H1 (cell line): ENCODE results near the gene FMNL2. TPM values are rescaled to one million over a fixed set of nuclear protein-coding genes. Genes with fewer than 3 reads are reported as not detected.

Source experiments
- CTCF ChIA-PET: fragments of 300-600 bp; sonication (Branson Sonifier 250); formaldehyde crosslinking; loops from one replicate; lab custom pipeline; 2021; ENCODE audit not compliant: partially characterized antibody; lab: Charles Lee
- POLR2A ChIA-PET: fragments of 300-600 bp; sonication (Branson Sonifier 250); formaldehyde crosslinking; loops from one replicate; lab custom pipeline; 2021; ENCODE audit warnings: inconsistent platforms; ENCODE audit not compliant: partially characterized antibody; lab: Charles Lee
- DNase-seq, 2 experiments: peaks; one replicate each; pipeline versions ENCODE4 v3.0.0 to v3.0.0-alpha.2; 2010 to 2022; ENCODE audit warnings: low spot score in 2 of 2, low read depth in 1 of 2, mixed read lengths in 1 of 2
- FAIRE-seq: peaks from 2 replicates; lab custom pipeline; 2011; peaks lifted over from hg19 to GRCh38; lab: Jason Lieb, UNC
- H2AFZ ChIP-seq: 2 replicates; pipeline ENCODE4 v1.8.1; 2012; ENCODE audit warnings: low read length, inconsistent platforms
- H2AK5ac ChIP-seq: 2 replicates; pipeline ENCODE4 v1.6.1; 2013; ENCODE audit warnings: low read depth, low read length
- H2BK120ac ChIP-seq: replicated peaks from 2 replicates; pipeline ENCODE3; 2013; ENCODE audit warnings: low read depth, low read length, inconsistent platforms
- H2BK12ac ChIP-seq: 2 replicates; pipeline ENCODE4 v1.6.1; 2013; ENCODE audit warnings: low read depth, low read length
- H2BK15ac ChIP-seq: 2 replicates; pipeline ENCODE4 v1.6.1; 2013; ENCODE audit warnings: low read length
- H2BK20ac ChIP-seq: 2 replicates; pipeline ENCODE4 v1.6.1; 2013; ENCODE audit warnings: low read length
- H2BK5ac ChIP-seq: 2 replicates; pipeline ENCODE4 v1.6.1; 2013; ENCODE audit warnings: low read depth, low read length
- H3K14ac ChIP-seq: 2 replicates; pipeline ENCODE4 v1.6.1; 2013; ENCODE audit warnings: inconsistent platforms; ENCODE audit not compliant: insufficient read length
- H3K18ac ChIP-seq: 2 replicates; pipeline ENCODE4 v1.6.1; 2013; ENCODE audit warnings: low read length; ENCODE audit errors: extremely low read depth
- H3K23ac ChIP-seq: 2 replicates; pipeline ENCODE4 v1.6.1; 2013; ENCODE audit warnings: inconsistent platforms; ENCODE audit not compliant: insufficient read length
- H3K23me2 ChIP-seq: 2 replicates; pipeline ENCODE4 v1.6.1; 2013; ENCODE audit warnings: low read depth, low read length
- H3K27ac ChIP-seq: 2 replicates; pipeline ENCODE4 v1.6.1; 2011; ENCODE audit warnings: low read depth, low read length, inconsistent platforms
- H3K27me3 ChIP-seq, 4 experiments: replicated peaks in 1 of 4; 1 replicate in 1 of 4; 2 replicates in 3 of 4; pipeline versions ENCODE4 v1.6.1 to v1.8.1; 2011 to 2013; ENCODE audit warnings: low read length in 3 of 4, mild to moderate bottlenecking in 3 of 4, inconsistent platforms in 2 of 4, mixed read lengths in 2 of 4, moderate library complexity in 1 of 4; ENCODE audit not compliant: control insufficient read depth in 3 of 4, insufficient read depth in 3 of 4; ENCODE audit errors: extremely low read depth in 1 of 4
- H3K36me3 ChIP-seq, 4 experiments: 2 replicates each; pipeline versions ENCODE4 v1.6.1 to v1.8.1; 2011 to 2013; ENCODE audit warnings: mild to moderate bottlenecking in 4 of 4, low read length in 3 of 4, moderate library complexity in 2 of 4, control low read depth in 1 of 4, inconsistent platforms in 1 of 4; ENCODE audit not compliant: insufficient read depth in 4 of 4, control insufficient read depth in 2 of 4
- H3K4ac ChIP-seq: replicated peaks from 2 replicates; pipeline ENCODE3; 2013; ENCODE audit warnings: low read length, low read depth, mixed read lengths, inconsistent platforms; ENCODE audit not compliant: insufficient read length
- H3K4me1 ChIP-seq, 4 experiments: replicated peaks in 1 of 4; 1 replicate in 1 of 4; 2 replicates in 3 of 4; pipeline versions ENCODE4 v1.6.1 to v1.8.1; 2011 to 2013; ENCODE audit warnings: low read length in 3 of 4, inconsistent platforms in 2 of 4, mixed read lengths in 1 of 4; ENCODE audit not compliant: insufficient read depth in 4 of 4, control insufficient read depth in 3 of 4
- H3K4me2 ChIP-seq, 2 experiments: 2 replicates each; pipeline versions ENCODE4 v1.6.1 to v1.8.1; 2011 to 2013; ENCODE audit warnings: low read depth in 2 of 2, low read length in 2 of 2, control low read depth in 1 of 2, inconsistent platforms in 1 of 2, mild to moderate bottlenecking in 1 of 2; ENCODE audit not compliant: insufficient read depth in 1 of 2
- H3K4me3 ChIP-seq, 4 experiments: fragments of 200-600, 300-600 bp in 1 of 4; sonication (generic), shearing (Covaris generic), sonication (Bioruptor Twin) in 1 of 4; 2 replicates each; pipeline versions ENCODE4 v1.5.1 to v1.8.1; 2011 to 2016; ENCODE audit warnings: low read length in 4 of 4, low read depth in 3 of 4, control low read depth in 2 of 4, inconsistent platforms in 2 of 4, mild to moderate bottlenecking in 2 of 4, mixed read lengths in 1 of 4, moderate library complexity in 1 of 4; ENCODE audit not compliant: insufficient read depth in 2 of 4; ENCODE audit errors: extremely low read depth in 1 of 4
- H3K56ac ChIP-seq: replicated peaks from 2 replicates; pipeline ENCODE3; 2013; ENCODE audit warnings: low read depth, mild to moderate bottlenecking, mixed read lengths, low read length, inconsistent platforms; ENCODE audit not compliant: insufficient read length
- H3K79me1 ChIP-seq: 2 replicates; pipeline ENCODE4 v1.6.1; 2013; ENCODE audit warnings: low read depth, low read length, control low read depth
- H3K79me2 ChIP-seq, 2 experiments: 2 replicates each; pipeline versions ENCODE4 v1.6.1 to v1.8.1; 2012 to 2013; ENCODE audit warnings: low read length in 2 of 2, mild to moderate bottlenecking in 2 of 2, inconsistent platforms in 1 of 2; ENCODE audit not compliant: insufficient read depth in 2 of 2, control insufficient read depth in 1 of 2
- H3K9ac ChIP-seq, 4 experiments: replicated peaks in 1 of 4; 1 replicate in 1 of 4; 2 replicates in 3 of 4; pipeline versions ENCODE4 v1.6.1 to v1.8.1; 2011 to 2013; ENCODE audit warnings: low read depth in 3 of 4, low read length in 3 of 4, control low read depth in 2 of 4, mild to moderate bottlenecking in 2 of 4, moderate library complexity in 2 of 4, inconsistent platforms in 1 of 4; ENCODE audit errors: extremely low read depth in 1 of 4
- H3K9me3 ChIP-seq, 2 experiments: 2 replicates each; pipeline versions ENCODE4 v1.6.1 to v1.8.1; 2012 to 2013; ENCODE audit warnings: mild to moderate bottlenecking in 2 of 2, moderate library complexity in 2 of 2, control low read depth in 1 of 2, inconsistent platforms in 1 of 2, low read depth in 1 of 2, low read length in 1 of 2, mixed read lengths in 1 of 2; ENCODE audit not compliant: insufficient read depth in 2 of 2
- H4K20me1 ChIP-seq, 2 experiments: replicated peaks in 1 of 2; 2 replicates each; pipeline versions ENCODE3 to v1.8.1; 2011 to 2013; ENCODE audit warnings: inconsistent platforms in 2 of 2, low read length in 2 of 2, mild to moderate bottlenecking in 1 of 2; ENCODE audit not compliant: insufficient read depth in 2 of 2, control insufficient read depth in 1 of 2
- H4K5ac ChIP-seq: 2 replicates; pipeline ENCODE4 v1.6.1; 2013; ENCODE audit warnings: low read length, low read depth, mixed read lengths, inconsistent platforms; ENCODE audit not compliant: insufficient read length
- H4K8ac ChIP-seq: 2 replicates; pipeline ENCODE4 v1.8.0; 2013; ENCODE audit warnings: mild to moderate bottlenecking, moderate library complexity, low read length, inconsistent platforms; ENCODE audit not compliant: insufficient read depth; ENCODE audit errors: extremely low read depth
- H4K91ac ChIP-seq: replicated peaks from 2 replicates; pipeline ENCODE3; 2013; ENCODE audit warnings: low read length, mixed read lengths, inconsistent platforms; ENCODE audit not compliant: insufficient read length
- CREB1 ChIP-seq: IDR thresholded peaks from 2 replicates; pipeline ENCODE4 v1.6.1; 2012; ENCODE audit warnings: inconsistent platforms
- GABPA ChIP-seq: IDR thresholded peaks from 2 replicates; pipeline ENCODE4 v1.6.1; 2011; ENCODE audit warnings: mild to moderate bottlenecking, low read length, moderate library complexity, borderline replicate concordance; ENCODE audit not compliant: insufficient read depth
- POLR2A ChIP-seq, 2 experiments: IDR thresholded peaks; 1 replicate in 1 of 2; 2 replicates in 1 of 2; pipeline ENCODE4 v1.6.1; 2011; ENCODE audit warnings: low read depth in 2 of 2, low read length in 2 of 2, mild to moderate bottlenecking in 2 of 2; ENCODE audit errors: control extremely low read depth in 1 of 2
- RAD21 ChIP-seq, 2 experiments: IDR thresholded peaks in 1 of 2; conservative IDR thresholded peaks in 1 of 2; 2 replicates each; pipeline ENCODE4 v1.6.1; 2011; ENCODE audit warnings: low read depth in 2 of 2, low read length in 2 of 2, improper control_type of control experiment in 1 of 2, inconsistent platforms in 1 of 2, mild to moderate bottlenecking in 1 of 2, moderate library complexity in 1 of 2
- SP1 ChIP-seq: IDR thresholded peaks from 2 replicates; pipeline ENCODE4 v1.6.1; 2011; ENCODE audit warnings: low read depth, low read length
- TBP ChIP-seq: IDR thresholded peaks from 2 replicates; pipeline ENCODE4 v1.6.1; 2011; ENCODE audit warnings: low read depth, low read length, improper control_type of control experiment
- TEAD4 ChIP-seq: IDR thresholded peaks from 2 replicates; pipeline ENCODE4 v1.6.1; 2012; ENCODE audit warnings: low read depth, low read length, inconsistent platforms, mixed read lengths
- WGBS, 2 experiments: shearing (Covaris generic) in 1 of 2; methylation state at CpG; one replicate each; pipeline versions ENCODE4 v1.1.6 to v1.1.7; 2013 to 2015; ENCODE audit warnings: low lambda C conversion rate in 2 of 2, mixed read lengths in 2 of 2, inconsistent platforms in 1 of 2, low coverage in 1 of 2, missing lambda C conversion rate in 1 of 2; ENCODE audit not compliant: insufficient replicate concordance in 2 of 2, insufficient coverage in 1 of 2, insufficient read length in 1 of 2; ENCODE audit errors: extremely low coverage in 1 of 2, missing lambda C conversion rate in 1 of 2; 5-methylcytosine and 5-hydroxymethylcytosine counted together
- polyA plus RNA-seq, 7 experiments: library from polyadenylated mRNA; depleted of rRNA in 3 of 7; stranded (reverse) in 5 of 7; unstranded in 2 of 7; fragments of >200 nt in 5 of 7; fragments of 200-250 nt in 2 of 7; gene quantifications; 1 replicate in 5 of 7; 2 replicates in 1 of 7; 4 replicates in 1 of 7; pipeline versions ENCODE4 v1.2.1 to v1.2.3, GENCODE V29; 2011 to 2013; ENCODE audit warnings: missing spikeins in 2 of 7, mixed read lengths in 2 of 7
- total RNA-seq: library from RNA; stranded (reverse); fragmentation: NEBNext Ultra II Directional; extraction: Animal tissue kit (Norgen Biotek cat#: 25700); gene quantifications from 2 replicates; pipeline ENCODE4 v1.2.1, GENCODE V29; 2021

Gene FMNL2
- total and polyA plus RNA-seq, 2 of the 8 experiments (the other 6 are each of a cell fraction or from before 2014, with no cell fraction given), result 15.5 to 45.1 TPM

- TF ChIP-seq RAD21 (IDR thresholded peaks at IDR 0.05 in 1 of 2, conservative IDR thresholded peaks at IDR 0.05 in 1 of 2; ENCODE audit: low read depth in 2 of 2, low read length in 2 of 2) (no peak), GABPA (no peak), TEAD4 (no peak), CREB1 (no peak), TBP (no peak), SP1 (no peak), POLR2A (IDR thresholded peaks at IDR 0.05; ENCODE audit: control extremely low read depth in 1 of 2, low read depth in 2 of 2, low read length in 2 of 2) (no peak)
- Histone ChIP-seq H2AFZ (no peak overlapping the region), H2BK20ac (no peak overlapping the region), H3K4ac (no peak overlapping the region), H3K4me1 (no peaks in the 10 kb centered on the region), H3K56ac (no peak overlapping the region), H4K5ac (no peak overlapping the region), H3K79me1 (no peaks in the 10 kb centered on the region; the same call in 1 of the 2 replicates), H4K20me1 (no peaks in the 10 kb centered on the region), H2BK15ac (no peak overlapping the region), H2BK12ac (no peak overlapping the region), H3K9me3 (no peaks in the 10 kb centered on the region), H3K4me2 (no peak overlapping the region), H3K23ac (no peak overlapping the region), H3K79me2 (no peaks in the 10 kb centered on the region), H3K23me2 (no peaks in the 10 kb centered on the region), H2BK5ac (no peak overlapping the region), H3K27ac (no peak overlapping the region), H3K14ac (no peak overlapping the region), H3K18ac (no peak overlapping the region), H3K36me3 (peaks cover 0 to 2% (median 1%) of the 10 kb centered on the region in 4 experiments; a peak in 3 of 8 replicates), H4K8ac (no peak overlapping the region), H4K91ac (no peak overlapping the region), H3K9ac (no peak overlapping the region), H2BK120ac (no peak overlapping the region), H2AK5ac (no peak overlapping the region), H3K4me3 (no peak overlapping the region), H3K27me3 (peaks cover 0 to 2% (median 0%) of the 10 kb centered on the region in 4 experiments; a peak in 1 of 7 replicates)
- POLR2A ChIA-PET, result no interaction called here
- 98% methylated on average over 2 of the region's 2 CpGs; no CpG with 5 or more reads in 1 of the 2 experiments for WGBS, 2 experiments
- CTCF ChIA-PET, result interaction anchor here (1.0 to 1.2 kb wide), 2 partner anchors 93 to 360 kb away, joined by 3 read pairs; no protein-coding TSS in a partner anchor
- no peak for DNase-seq
- FAIRE-seq, result no peak
Observed at GRCh38 chr2:152549423-152549822, 214.4 kb downstream of the FMNL2 start.
